Thymus (tissue), 11 donors: Measurements from ENCODE around the gene MBD3L2. TPM values are rescaled to one million over a fixed set of nuclear protein-coding genes. Genes with fewer than 3 reads are reported as not detected.

Experiments
- DNase-seq, 9 donors: peaks; one replicate each; pipeline ENCODE4 v3.0.0-alpha.2; 2013; ENCODE audit warnings: low spot score in 9 of 9, low read depth in 6 of 9, missing footprints in 1 of 9
- H3K27ac ChIP-seq, 2 donors: one replicate each; pipeline ENCODE4 v1.5.1; 2013; ENCODE audit warnings: control low read depth in 1 of 2, low read depth in 1 of 2, low read length in 1 of 2, mild to moderate bottlenecking in 1 of 2, moderate library complexity in 1 of 2
- H3K27me3 ChIP-seq, 2 donors: one replicate each; pipeline ENCODE4 v1.5.1; 2013; ENCODE audit warnings: low read length in 1 of 2; ENCODE audit not compliant: control insufficient read depth in 2 of 2, insufficient read depth in 1 of 2
- H3K36me3 ChIP-seq, 2 donors: one replicate each; pipeline ENCODE4 v1.5.1; 2013; ENCODE audit warnings: low read length in 1 of 2, mild to moderate bottlenecking in 1 of 2, moderate library complexity in 1 of 2; ENCODE audit not compliant: control insufficient read depth in 2 of 2, insufficient read depth in 2 of 2
- H3K4me1 ChIP-seq, 2 donors: one replicate each; pipeline ENCODE4 v1.5.1; 2013; ENCODE audit warnings: low read length in 2 of 2; ENCODE audit not compliant: control insufficient read depth in 2 of 2, insufficient read depth in 2 of 2
- H3K4me3 ChIP-seq, 2 donors: one replicate each; pipeline ENCODE4 v1.5.1; 2013; ENCODE audit warnings: low read length in 2 of 2, control low read depth in 1 of 2, mild to moderate bottlenecking in 1 of 2
- H3K9me3 ChIP-seq, 2 donors: one replicate each; pipeline ENCODE4 v1.5.1; 2013; ENCODE audit warnings: low read length in 1 of 2, mild to moderate bottlenecking in 1 of 2; ENCODE audit not compliant: control insufficient read depth in 2 of 2, insufficient read depth in 1 of 2
- WGBS: extraction: QIAGEN DNeasy Blood & Tissue Kit; methylation state at CpG from one replicate; pipeline ENCODE4 v1.1.7; 2013; 5-methylcytosine and 5-hydroxymethylcytosine counted together
- polyA plus RNA-seq: library from polyadenylated mRNA; stranded (reverse); fragments of 200-250 nt; gene quantifications from one replicate; pipeline ENCODE4 v1.2.3, GENCODE V29; 2013
- total RNA-seq: library from RNA; stranded (reverse); fragments of 120-200 nt; gene quantifications from one replicate; pipeline ENCODE4 v1.2.4, GENCODE V29; 2013
- donor health status: healthy.

The MBD3L2 gene
- total and polyA plus RNA-seq, 2 donors, result 0.09 to 0.78 TPM

DNA sequence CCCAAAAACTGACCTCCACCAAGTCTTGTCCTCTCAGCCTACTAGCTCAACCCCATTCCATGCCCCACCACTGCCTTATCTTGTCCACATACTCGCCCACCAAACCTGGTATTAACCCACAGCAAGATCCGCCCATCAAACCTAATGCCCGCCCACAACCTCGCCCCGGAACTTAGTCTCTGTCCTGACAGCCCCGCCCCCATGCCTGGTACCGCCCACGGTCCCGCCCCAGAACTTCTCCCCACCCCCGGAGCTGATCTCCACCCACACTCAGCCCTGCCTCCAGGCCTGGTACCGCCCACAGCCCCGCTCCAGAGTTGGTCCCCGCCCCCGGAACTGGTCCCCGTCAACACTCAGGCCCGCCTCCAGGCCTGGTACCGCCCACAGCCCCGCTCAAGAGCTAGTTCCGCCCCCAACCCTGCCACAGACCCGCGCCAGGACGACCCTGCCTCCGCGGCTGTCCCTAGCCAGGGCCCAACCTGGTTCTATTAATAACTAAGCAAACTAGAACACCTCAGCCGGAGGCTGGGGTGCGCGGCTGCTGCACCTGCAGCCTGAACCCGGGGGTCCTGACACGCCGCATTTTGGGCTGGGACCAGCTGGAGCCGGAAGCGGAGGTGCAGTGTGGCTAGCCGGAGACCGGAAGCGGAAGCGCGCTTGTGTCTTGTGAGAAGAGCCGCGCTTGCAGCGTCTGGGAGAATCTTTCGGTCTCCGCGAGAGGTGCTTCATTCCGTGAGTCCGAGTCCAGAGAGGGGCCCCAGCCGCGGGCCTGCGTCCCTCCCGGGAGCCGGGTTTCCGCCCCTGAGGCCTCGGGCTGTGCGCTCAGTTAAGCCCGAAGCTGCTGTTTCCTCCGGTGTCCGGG lies 20.2 kb downstream of the MBD3L2 start, which contains the start of gene ZNF557:
Gene ZNF557, plus strand, starts transcription at position 662 of the 862 bp plus-strand sequence. CDS start 5,372 bp downstream, outside the sequence.
- Histone ChIP-seq H3K4me1 (peaks cover 9 to 14% of the 10 kb centered on the region in 2 donors), H3K36me3 (peaks cover 25 to 31% of the 10 kb centered on the region in 2 donors), H3K4me3 (peak within 1 kb of the TSS; percentile 78 to 100), H3K9me3 (peaks cover 0 to 11% of the 10 kb centered on the region in 2 donors), H3K27ac (peak within 1 kb of the TSS; percentile 96), H3K27me3 (no peaks in the 10 kb centered on the region)
- WGBS, result under 1% methylated on average over 56 of the region's 56 CpGs
- peak; percentile 92 to 99 (median 98) for DNase-seq

DNA sequence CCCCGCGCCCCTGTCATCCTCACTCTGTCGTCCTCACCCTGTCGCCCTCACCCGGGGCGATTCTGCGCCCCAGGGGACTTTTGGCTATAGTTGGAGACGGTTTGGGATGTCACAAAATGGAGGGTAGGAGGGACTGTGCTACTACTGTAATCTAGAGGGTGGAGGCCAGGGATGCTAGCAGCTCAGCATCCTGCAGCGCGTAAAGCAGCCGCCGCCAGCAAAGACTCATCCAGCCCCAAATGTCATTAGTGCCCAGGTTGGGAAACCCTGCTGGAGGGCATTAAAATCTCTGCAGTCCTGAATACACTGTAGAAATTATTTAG lies 20.7 kb downstream of the MBD3L2 start:
- no peaks in the 10 kb centered on the region for H3K27me3 ChIP-seq
- H3K4me3 ChIP-seq, result peak overlapping the region; percentile 78 to 100
- peaks cover 9 to 14% of the 10 kb centered on the region in 2 donors for H3K4me1 ChIP-seq
- H3K9me3 ChIP-seq, result peaks cover under 1 to 11% of the 10 kb centered on the region in 2 donors
- no peak for DNase-seq
- peaks cover 31 to 36% of the 10 kb centered on the region in 2 donors for H3K36me3 ChIP-seq
- H3K27ac ChIP-seq, result peak overlapping the region; percentile 96
- under 1% methylated on average over 12 of the region's 12 CpGs for WGBS

DNA sequence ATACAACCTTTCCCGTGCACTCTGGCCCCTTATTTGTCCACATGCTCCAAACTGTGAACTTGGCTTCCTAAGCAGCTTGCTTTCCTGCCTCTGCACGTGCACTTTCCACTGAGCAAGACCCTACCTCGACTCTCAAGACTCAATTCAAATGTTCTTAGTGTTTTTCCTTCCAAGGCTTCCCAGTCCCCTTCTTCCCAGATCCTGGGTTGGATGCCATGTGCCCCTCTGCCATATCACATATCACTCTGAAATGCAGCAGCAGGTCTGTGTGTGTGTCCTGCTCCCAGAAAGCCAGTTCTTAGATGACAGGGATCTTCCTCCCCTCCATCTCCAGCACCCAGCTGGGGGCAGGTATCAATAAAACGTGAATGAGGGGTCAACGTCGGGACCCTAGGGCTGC lies 23.4 kb downstream of the MBD3L2 start:
- no peak overlapping the region for H3K27ac ChIP-seq
- H3K4me3 ChIP-seq, result no peak overlapping the region
- no peaks in the 10 kb centered on the region for H3K27me3 ChIP-seq
- peaks cover 58 to 63% of the 10 kb centered on the region in 2 donors for H3K36me3 ChIP-seq
- WGBS, result 98% methylated on average over 6 of the region's 6 CpGs
- DNase-seq, result no peak
- H3K9me3 ChIP-seq, result peaks cover 14 to 23% of the 10 kb centered on the region in 2 donors
- H3K4me1 ChIP-seq, result peaks cover 9 to 14% of the 10 kb centered on the region in 2 donors

DNA sequence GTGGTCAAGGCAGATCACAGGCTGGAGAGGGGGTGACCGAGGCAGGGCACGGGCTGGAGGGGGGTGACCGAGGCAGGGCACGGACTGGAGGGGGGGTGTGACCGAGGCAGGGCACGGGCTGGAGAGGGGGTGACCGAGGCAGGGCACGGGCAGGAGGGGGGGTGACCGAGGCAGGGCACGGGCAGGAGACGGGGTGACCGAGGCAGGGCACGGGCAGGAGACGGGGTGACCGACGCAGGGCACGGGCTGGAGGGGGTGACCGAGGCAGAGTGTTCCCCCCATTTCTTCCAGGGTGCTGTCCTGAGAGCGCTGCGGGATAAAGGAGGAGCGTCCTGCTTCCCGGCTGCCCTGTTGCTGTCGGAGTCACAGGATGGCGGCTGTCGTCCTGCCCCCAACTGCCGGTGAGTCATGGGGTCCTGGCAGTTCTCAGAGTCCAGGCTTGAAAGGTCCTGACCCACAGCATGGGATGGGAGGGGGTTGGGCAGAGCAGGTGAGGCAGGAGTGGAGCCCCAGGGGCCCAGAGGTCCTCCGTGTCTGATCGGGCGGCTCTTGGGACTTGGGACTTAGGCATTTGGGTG lies 25.7 kb downstream of the MBD3L2 start:
- over 99% methylated on average over 29 of the region's 29 CpGs for WGBS
- no peaks in the 10 kb centered on the region for H3K27me3 ChIP-seq
- H3K4me1 ChIP-seq, result peaks cover 5 to 10% of the 10 kb centered on the region in 2 donors
- H3K4me3 ChIP-seq, result no peak overlapping the region
- H3K36me3 ChIP-seq, result peaks cover 76 to 84% of the 10 kb centered on the region in 2 donors
- no peak overlapping the region for H3K27ac ChIP-seq
- DNase-seq, result no peak
- H3K9me3 ChIP-seq, result peaks cover 24 to 34% of the 10 kb centered on the region in 2 donors

DNA sequence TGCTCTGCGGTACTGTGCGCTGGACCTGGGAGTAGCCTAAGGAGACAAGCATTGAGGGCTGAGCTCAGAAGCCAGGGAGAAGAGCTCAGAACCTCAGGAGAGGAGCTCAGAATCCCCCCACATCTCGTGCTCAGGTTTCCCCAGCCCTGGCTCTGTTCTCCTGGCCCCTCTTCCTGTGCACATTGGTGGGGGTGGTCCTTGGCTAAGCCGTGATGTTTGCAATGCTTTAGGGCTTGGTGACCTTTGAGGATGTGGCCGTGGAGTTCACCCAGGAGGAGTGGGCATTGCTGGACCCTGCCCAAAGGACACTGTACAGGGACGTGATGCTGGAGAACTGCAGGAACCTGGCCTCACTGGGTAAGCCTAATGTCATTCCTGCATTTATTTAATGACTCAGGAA lies 27.0 kb downstream of the MBD3L2 start:
- no peaks in the 10 kb centered on the region for H3K4me1 ChIP-seq
- WGBS, result 98% methylated on average over 6 of the region's 6 CpGs
- peaks cover 90 to 93% of the 10 kb centered on the region in 2 donors for H3K36me3 ChIP-seq
- H3K4me3 ChIP-seq, result no peak overlapping the region
- no peak for DNase-seq
- no peak overlapping the region for H3K27ac ChIP-seq
- H3K9me3 ChIP-seq, result peaks cover 37 to 47% of the 10 kb centered on the region in 2 donors
- H3K27me3 ChIP-seq, result no peaks in the 10 kb centered on the region

DNA sequence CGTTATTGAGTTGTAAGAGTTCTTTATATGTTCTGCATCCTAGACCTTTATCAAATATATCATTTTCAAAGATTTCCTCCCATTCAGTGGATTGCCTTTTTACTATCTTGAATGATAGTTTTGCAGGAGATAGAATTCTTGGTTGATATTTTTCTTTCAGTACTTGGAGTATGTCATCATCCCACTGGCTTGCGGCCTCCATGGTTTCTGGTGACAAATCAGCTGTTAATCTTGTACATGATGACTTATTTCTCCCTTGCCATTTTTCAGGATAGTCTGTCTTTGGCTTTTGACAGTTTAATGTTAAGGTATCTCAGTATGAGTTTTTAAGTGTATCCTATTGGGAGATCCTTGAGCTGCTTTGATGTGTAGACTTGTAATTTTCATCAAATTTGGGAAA lies 28.9 kb downstream of the MBD3L2 start:
- H3K4me3 ChIP-seq, result no peak overlapping the region
- no peak for DNase-seq
- H3K9me3 ChIP-seq, result peaks cover 49 to 61% of the 10 kb centered on the region in 2 donors
- H3K4me1 ChIP-seq, result no peaks in the 10 kb centered on the region
- 97% methylated on average over 2 of the region's 2 CpGs for WGBS
- H3K27ac ChIP-seq, result no peak overlapping the region
- H3K36me3 ChIP-seq, result peaks cover 95 to 98% of the 10 kb centered on the region in 2 donors
- no peaks in the 10 kb centered on the region for H3K27me3 ChIP-seq

DNA sequence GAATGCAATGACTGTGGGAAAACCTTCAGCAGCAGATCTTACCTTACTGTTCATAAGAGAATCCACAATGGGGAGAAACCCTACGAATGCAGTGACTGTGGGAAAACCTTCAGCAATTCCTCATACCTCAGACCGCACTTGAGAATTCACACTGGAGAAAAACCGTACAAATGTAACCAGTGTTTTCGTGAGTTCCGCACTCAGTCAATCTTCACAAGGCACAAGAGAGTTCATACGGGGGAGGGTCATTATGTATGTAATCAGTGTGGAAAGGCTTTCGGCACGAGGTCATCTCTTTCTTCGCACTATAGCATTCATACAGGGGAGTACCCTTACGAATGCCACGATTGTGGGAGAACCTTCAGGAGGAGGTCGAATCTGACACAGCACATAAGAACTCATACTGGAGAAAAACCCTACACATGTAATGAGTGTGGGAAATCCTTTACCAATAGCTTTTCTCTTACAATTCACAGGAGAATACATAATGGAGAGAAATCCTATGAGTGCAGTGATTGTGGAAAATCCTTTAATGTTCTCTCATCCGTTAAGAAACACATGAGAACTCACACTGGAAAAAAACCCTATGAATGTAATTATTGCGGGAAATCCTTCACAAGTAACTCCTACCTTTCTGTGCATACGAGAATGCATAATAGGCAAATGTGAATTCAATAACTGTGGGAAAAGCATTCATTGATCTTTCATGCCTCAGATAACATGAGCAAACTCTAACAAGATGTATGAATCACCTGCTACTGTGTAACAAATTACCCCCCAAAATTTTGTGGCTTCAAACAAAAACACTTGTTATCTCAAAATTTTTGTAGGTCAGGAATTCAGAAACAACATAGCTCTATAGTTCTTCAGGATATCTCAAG lies 34.2 kb downstream of the MBD3L2 start:
- peaks cover 49 to 71% of the 10 kb centered on the region in 2 donors for H3K9me3 ChIP-seq

DNA sequence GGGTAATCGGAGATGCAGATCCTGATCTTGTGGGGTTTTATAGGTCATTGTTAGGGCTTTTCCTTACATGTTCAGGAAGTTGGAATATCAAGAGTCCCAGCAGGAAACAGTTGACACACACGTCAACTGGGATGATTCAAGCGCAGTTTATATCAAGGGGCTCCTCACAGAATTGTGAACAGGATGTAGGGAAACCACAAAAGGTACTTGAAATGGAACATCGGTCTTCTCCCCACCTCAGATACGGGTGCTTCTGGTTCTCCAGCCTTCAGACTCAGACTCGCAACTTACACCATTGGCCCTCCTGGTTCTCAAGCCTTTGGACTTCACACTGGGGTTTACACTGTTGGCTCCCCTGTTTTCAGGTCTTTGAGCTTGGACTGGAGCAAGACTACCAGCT lies 39.9 kb downstream of the MBD3L2 start:
- no peaks in the 10 kb centered on the region for H3K27me3 ChIP-seq
- H3K4me3 ChIP-seq, result no peak overlapping the region
- no peak for DNase-seq
- peaks cover 11 to 75% of the 10 kb centered on the region in 2 donors for H3K9me3 ChIP-seq
- no peaks in the 10 kb centered on the region for H3K4me1 ChIP-seq
- peaks cover 8% of the 10 kb centered on the region in 2 donors for H3K36me3 ChIP-seq
- WGBS, result 66% methylated on average over 6 of the region's 6 CpGs
- no peak overlapping the region for H3K27ac ChIP-seq

More for the DNA sequence above, 34.2 kb downstream of the MBD3L2 start:
- 98% methylated on average over 15 of the region's 15 CpGs for WGBS
- no peak overlapping the region for H3K4me3 ChIP-seq
- H3K27ac ChIP-seq, result no peak overlapping the region
- H3K27me3 ChIP-seq, result no peaks in the 10 kb centered on the region
- peaks cover 60 to 63% of the 10 kb centered on the region in 2 donors for H3K36me3 ChIP-seq
- peak in 1 of 9 donors; percentile 43 for DNase-seq
- no peaks in the 10 kb centered on the region for H3K4me1 ChIP-seq
